ENCODE measurements around the gene CDHR3.

DNA sequence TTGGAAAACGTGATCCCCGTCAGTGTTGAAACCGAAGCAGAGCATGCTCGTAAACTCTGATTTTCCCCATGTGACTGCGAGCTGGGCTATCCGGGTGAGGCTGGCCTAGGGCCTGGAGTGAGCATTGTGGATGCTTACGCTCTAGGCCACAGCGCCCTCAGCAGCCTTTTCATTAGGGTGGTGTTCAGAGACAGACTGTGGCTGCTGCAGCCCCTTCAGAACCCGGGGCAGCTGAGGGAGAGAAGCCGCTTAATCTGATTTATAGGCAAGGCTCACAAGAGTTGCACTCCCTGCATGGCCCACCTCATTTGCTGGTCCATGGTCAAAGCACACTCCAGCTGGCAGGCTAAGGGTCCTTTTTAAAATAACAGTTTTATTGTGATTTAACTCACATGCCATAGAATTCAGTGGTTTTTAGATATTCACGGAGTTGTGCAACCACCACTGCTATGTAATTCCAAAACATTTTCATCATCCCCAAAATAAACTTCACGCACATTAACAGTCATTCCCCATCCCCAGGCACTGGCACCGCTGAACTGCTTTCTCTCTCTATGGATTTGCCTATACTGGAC lies 76.5 kb downstream of the CDHR3 start:
- TF ChIP-seq POLR2A (IDR thresholded peaks at IDR 0.05; ENCODE audit: low read depth, low read length) (no peak), POLR2AphosphoS5 (IDR thresholded peaks at IDR 0.05; ENCODE audit: insufficient read depth, low read depth, low read length) (no peak), EZH2 (IDR thresholded peaks at IDR 0.05; ENCODE audit: borderline replicate concordance, low read depth, low read length, severe bottlenecking) (no peak), GATA2 (IDR thresholded peaks at IDR 0.05; ENCODE audit: insufficient read depth, insufficient read length, low read depth, low read length) (no peak), JUN (IDR thresholded peaks at IDR 0.05; ENCODE audit: borderline replicate concordance, insufficient read depth, insufficient read length, low read depth) (no peak), MYC (IDR thresholded peaks at IDR 0.05; ENCODE audit: low read depth, low read length) (no peak), FOS (IDR thresholded peaks at IDR 0.05; ENCODE audit: borderline replicate concordance, insufficient read depth, low read length) (no peak)
- TF ChIP-seq, protein P1, sequence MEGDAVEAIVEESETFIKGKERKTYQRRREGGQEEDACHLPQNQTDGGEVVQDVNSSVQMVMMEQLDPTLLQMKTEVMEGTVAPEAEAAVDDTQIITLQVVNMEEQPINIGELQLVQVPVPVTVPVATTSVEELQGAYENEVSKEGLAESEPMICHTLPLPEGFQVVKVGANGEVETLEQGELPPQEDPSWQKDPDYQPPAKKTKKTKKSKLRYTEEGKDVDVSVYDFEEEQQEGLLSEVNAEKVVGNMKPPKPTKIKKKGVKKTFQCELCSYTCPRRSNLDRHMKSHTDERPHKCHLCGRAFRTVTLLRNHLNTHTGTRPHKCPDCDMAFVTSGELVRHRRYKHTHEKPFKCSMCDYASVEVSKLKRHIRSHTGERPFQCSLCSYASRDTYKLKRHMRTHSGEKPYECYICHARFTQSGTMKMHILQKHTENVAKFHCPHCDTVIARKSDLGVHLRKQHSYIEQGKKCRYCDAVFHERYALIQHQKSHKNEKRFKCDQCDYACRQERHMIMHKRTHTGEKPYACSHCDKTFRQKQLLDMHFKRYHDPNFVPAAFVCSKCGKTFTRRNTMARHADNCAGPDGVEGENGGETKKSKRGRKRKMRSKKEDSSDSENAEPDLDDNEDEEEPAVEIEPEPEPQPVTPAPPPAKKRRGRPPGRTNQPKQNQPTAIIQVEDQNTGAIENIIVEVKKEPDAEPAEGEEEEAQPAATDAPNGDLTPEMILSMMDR (IDR thresholded peaks at IDR 0.05; ENCODE audit: extremely low read depth in 1 of 2, insufficient read depth in 1 of 2, low read depth in 1 of 2, low read length in 2 of 2), result no peak
- TF ChIP-seq, protein P2, sequence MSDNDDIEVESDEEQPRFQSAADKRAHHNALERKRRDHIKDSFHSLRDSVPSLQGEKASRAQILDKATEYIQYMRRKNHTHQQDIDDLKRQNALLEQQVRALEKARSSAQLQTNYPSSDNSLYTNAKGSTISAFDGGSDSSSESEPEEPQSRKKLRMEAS (IDR thresholded peaks at IDR 0.05; ENCODE audit: insufficient read depth, insufficient read length), result no peak

All from endothelial cell of umbilical vein (primary cell).